Stimulated activated CD8-positive, alpha-beta memory T cell treated with anti-CD3 and anti-CD28 coated beads, Interleukin-15, amount 100 ng/mL, for 24 hours (primary cell): ENCODE measurements around the gene PTOV1.

Source experiments
- DNase-seq: peaks from one replicate; pipeline ENCODE4 v3.0.0-alpha.2; 2020; ENCODE audit warnings: low read depth

PTOV1 gene

DNA sequence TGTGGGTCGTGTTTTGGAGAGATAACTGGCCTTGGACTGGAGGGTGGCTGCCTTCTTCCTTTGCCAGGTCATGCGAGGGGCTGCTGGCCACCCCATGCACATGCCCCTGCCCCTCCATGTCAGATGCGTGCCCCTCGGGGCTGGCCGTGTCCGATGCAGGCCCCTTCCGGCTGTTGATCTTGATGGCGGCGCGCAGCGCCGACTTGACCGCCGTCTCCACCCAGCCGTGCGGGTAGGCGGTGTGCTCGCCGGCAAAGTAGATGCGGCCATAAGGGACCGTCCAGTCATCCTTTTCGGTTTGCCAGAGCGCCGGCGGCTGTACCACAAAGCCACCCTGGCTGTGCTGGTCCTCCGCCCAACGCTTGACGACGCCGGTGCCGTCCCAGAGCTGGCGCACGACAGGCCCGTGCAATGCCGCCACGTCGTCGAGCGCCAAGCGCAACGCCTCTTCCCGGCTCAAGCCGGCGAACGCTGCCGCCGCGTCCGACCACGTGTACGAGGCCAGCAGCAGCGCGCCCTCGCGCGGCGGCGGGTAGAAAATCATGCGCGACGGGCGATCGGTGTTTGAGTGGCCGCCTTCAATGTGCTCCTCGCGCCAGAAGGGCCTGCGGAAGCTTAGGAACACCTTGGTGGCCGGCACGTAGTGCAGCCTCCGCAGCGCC, 38.9 kb downstream of the PTOV1 start:
- peak; percentile 50 for DNase-seq

DNA sequence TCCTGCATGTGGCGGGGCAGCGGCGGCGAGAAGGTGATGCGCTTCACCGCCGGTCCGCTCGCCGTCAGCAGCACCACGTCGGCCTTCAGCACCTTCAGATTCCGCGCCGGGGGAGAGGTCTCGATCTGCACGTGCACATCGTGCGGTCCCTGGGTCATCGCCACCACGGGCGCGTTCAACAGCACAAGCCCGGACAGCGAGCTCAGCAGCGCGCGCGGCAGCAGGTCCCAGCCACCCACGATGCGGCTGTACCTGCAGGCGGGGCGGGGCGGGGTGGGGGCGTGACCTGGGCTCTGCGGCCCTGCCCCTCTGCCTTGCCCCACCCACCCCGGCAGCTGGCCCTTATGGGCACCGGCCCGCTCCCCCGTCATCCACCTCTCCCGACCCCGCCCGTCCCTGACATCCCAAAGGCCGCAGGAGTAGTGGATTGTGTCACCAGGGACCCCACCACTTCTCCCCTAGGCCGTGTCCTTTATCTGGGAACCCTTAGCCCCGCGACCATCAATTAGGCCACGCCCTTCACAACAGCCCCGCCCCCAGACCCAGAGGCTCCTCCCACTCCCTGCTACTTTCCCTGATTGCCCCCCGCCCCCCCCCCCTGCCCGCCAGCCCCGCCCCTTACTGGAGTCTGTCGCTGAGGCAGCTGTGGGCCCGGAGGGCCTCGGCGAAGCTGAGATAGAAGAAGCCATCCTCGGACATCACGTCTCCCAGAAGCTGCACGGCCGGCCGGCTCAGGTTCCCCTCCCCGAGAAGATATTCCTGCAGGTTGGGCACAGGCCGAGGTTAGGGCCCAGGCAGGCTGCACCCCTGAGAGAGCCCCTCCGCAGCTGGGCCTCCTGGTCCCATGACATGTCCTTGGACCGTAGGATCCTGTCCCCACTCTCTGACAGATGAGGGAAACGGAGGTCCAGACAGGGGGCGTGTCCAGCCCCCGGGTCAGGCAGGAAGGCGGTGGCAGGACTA, 39.7 kb downstream of the PTOV1 start:
- peak; percentile 42 for DNase-seq

DNA sequence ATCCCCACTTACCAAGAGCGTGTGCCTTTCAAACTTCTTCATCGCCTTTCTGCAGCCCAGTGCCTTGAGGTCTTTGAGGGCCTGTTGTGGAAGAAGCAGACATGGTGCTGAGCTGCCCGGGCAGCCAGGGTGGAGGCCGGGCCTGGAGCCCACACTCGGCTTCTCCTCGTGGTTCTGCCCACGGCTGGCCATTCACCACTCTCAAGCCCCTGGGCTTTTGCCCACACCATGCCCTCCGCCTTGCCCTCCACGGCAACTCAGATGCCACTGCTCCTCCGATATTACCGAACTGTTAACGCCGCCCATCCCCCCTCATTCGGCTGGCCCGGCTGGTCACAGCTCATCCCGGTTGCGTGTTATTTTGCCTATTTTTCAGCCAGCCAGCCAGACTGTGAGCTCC, 40.4 kb downstream of the PTOV1 start:
- DNase-seq: no peak

DNA sequence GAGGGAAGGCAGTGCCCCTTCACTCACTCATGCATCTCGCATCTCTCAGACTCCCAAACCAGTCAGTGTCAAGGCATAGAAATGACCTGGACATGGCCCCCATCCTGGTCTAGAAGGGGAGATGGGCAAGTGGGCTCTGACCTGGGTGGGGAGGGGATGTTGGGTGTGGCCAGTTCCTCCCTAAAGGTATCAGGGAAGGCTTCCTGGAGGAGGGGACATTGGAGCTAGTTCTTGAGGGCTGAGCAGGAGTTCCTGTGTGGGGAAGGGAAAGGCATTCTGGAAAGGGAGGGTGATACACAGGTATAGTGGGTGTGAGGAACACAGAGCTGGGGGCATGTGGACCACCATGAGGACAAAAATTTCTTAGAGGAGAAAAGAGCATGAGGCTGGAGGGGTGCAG, 41.8 kb downstream of the PTOV1 start:
- no peak for DNase-seq

DNA sequence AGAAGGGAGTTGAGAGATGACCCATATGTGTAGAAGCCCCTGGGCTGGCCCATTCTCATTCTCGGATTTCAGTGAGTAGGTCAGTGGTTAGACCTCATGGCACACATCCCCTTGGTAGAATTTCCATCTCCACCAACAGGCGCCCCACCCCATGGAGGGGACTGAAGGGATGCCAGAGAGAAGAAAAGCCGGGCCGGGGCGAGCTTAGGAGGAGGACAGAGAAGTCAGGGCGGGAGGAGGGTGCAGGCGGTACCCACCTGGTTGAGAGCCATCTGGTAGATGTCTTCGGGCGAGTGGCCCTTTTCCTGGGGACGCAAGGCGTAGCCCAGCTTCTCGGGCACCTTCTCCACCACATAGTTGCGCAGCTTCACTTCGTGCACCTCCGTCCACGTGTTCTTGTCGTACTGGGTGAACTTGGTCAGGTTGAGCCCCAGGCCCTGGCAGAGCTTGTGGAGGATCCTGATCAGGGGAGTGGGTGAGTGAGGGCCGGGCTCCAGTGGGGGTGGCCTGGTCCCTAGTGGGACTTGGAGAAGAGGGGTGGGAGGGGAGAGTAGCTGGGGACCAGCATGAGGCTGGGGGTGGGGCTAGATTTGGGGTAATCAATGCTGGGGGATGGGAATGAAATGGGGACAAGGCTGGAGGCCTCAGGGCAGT, 43.2 kb downstream of the PTOV1 start:
- no peak for DNase-seq

DNA sequence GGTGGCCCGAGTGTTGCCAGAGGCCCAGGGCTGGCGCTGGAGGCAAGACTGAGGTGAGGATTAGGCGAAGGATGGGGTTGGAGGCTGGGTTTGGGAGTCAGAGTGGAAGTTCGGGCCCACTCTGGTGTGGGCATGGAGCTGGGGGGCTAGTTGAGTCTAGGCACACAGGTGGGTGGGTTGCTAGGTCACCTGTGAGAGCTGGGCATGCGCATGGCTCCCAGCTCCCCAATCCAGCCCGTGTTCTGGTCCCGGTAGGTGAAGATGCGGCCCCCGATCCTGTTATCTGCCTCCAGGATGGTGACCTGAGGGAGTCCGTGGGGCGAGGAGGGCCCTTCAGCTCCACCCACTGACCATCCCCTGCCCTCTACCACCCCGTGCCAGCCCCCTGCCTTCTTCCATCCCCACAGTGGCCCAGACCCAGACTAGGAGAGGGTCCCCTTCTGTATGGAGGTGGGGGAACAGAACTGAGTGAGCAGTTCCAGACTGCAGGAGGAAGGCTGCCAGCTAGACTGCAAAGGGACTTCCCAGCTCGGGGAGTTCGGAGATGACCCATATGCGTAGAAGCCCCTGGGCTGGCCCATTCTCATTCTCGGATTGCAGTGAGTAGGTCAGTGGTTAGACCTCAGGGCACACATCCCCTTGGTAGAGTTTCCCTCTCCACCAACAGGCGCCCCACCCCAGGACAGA, 44.1 kb downstream of the PTOV1 start:
- DNase-seq: no peak

DNA sequence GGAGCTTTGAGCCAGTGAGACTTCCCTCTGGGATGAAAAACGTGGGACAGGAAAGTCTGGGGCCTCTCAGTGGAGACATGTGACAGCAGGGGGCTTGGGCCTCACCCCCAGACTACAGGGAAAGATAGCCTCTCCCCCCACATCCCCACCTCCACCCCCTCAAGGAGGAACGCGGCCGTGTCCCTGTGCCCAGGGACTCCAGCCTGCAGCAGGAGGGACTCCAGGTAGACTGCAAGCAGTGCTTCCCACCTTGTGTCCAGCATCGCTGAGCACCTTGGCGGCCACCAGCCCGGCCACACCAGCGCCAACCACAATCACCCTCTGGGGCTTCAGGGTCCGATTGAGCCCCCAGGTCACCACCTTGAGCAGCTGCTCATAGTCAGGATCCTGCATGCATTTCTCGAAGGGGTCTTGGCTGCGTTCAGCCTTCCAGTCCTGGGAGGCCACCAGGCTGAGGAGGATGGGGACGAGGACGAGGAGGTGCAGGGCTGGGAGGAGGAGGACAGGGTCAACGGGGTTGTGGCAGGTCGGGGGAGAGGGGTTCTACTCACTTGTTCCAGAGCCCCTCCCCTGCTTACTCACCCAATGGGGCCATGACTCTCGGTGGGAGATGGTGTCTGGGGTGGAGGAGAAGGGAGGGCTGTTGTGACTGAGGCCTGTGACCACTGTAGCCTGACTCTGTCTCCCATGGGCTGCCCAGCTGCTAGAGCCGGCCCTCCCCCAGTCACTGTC, 44.8 kb downstream of the PTOV1 start:
- DNase-seq: no peak

DNA sequence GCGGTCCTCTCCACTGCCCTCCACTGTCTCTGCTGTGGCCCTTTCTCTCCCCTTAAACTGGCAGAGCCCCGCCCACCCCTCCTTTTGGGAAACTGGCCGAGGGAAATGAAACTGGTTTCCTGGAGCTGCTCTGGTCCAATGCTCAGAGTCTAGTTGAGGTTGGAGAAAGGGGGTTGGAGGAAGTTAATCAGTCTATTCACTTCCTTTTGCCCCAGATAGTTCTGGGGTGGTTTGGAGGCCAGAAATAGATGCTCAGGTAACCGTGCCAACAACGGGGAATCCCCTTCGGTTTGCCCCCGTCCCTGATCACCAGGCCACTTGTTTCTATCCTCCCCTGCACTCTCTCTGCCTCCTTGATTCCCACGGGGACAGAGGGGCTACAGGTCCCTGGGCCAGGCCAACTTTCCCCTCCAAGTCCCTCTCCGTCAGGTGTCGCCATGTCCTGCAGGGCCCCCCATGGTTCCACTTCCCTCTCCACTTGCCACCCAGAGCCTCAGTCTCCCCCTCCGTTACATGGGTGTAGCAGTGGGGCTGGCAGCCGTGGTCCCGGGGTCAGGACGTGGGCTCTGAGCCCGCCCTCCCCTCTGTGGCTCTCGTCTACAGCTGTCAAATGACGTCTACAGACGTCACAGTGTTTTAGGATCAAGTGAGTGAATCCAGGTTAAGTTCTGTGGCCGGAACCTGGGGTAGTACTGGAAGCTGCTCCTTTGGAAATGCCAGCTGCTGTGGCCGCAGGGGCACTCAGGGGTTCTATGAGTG, 46.1 kb downstream of the PTOV1 start, which contains the start of gene IL4I1:
Gene IL4I1, minus strand, starts transcription at position 25 of the 759 bp plus-strand sequence. CDS start 727 bp downstream, outside the sequence.
- no peak for DNase-seq

DNA sequence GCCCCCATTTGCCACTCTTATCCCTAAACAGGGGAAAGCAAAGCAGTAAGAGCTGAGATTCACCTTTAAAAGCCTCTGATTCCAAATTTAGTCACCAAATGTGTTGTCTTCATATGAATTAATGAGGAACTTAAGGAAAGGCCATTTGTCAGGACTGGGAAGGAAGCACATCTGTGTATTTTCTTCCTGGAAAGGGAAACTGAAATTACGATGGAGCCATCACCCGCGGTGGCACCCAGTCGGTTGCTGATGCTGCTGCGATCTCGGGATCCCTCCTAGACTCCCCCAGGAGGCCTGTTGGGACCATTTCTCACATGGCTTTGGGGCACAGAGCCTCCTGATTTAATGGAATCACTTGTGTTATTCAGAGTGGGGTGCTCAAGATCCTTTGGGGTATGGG, 53.2 kb downstream of the PTOV1 start:
- DNase-seq: no peak

DNA sequence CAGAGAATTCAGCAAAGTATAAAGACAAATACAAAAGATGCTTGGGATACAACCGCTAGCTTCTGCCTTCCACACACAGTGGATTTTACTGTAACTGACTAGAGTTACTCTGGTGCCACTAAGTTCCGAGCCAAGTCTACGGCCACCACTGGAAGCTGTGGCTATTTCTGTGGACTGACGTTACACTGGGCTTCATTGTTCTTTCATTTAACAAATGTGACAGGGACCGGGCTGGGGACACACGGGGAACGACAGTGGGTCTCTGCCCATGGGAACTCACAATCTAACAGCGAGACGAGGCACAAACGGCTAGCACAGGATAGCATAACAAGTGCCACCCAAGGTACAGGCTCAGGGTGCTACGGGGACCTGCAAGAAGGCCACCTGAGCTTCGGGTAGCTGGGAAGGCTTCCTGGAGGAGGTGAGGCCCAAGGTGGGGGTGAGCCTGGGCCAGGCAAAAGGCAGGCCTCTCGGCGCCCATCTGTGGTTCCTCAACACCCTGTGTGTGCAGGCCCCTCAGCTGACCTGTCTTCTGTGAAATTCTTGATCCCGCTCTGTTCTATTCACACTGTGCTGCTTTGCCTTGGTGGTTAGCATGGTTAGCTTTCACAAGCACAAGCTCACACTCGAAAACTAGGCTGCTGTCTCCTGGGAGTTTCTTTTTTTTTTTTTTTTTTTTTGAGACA, 56.1 kb downstream of the PTOV1 start:
- no peak for DNase-seq

DNA sequence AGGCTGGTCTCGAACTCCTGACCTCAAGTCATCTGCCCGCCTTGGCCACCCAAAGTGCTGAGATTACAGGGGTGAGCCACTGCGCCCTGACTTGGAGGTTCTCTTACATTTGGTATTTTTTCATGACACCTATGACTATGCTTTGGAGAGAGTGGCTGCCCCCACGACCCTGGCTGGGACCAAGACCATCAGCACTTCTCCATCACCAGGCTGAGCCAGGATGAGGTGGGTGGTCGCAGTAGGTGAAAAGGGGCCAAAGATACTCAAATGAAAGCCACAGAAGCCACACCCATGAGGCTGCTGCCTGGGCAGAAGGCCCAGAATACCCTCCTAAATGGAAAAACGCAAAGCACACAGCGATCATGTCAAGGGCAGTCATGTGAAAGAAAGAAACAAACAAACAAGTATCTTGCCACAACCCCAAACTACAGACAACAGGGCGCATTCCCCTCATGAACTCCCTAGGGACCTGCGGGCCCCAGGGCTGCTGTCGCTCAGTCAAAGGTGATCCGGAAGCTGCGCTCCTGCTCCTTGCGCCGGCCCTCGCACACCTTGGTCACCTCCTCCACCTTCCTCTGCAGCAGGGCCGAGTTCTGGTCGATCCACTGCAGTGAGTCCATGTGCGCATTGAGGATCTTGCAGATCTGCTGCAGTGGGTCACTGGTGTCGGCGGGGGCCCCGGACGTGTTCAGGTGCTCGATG, 56.9 kb downstream of the PTOV1 start:
- DNase-seq: no peak

DNA sequence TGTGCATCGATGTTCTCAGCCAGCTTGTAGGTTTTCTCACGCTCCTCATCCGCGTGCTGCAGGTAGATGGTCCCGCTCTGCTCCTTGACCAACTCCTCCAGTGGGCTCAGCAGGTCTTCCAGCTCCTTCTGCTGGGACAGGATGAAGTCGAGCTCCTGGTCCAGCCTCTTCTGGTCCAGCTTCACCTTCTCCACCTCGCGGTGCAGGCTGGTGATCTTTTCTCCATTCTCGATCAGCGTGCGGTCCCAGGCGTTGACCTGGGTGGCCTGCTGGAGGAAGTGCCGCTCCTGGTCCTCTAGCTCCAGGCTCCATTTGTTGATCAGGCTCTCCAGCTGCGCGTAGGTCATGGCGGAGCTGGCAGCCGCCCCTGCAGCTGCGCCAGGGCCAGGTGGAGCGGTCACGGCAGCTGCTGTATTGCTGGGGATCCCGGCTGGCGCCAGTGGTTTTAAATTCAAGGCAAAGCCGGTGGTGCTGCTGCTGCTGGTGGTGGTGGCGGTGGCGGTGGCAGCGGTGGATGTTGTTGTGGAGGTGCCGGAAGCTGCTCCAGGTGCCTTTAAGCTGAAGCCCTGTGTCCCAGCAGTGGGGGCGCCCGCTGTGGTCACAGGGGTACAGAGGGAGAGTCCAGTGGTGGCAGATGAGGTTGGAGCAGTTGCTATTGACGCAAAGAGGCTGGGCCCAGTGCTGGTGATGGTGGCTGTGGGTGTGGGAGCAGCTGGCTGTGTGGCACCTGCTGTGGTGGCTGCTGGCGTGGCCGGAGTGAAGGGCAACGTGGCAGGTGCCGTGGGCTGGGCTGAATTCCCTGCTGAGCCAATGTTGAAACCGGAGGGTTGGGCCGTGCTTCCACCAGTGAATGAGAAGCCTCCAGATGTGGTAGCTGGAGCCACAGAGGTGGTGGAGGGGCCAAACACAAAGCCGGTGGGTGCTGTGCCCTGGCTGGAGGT, 57.8 kb downstream of the PTOV1 start:
- no peak for DNase-seq

DNA sequence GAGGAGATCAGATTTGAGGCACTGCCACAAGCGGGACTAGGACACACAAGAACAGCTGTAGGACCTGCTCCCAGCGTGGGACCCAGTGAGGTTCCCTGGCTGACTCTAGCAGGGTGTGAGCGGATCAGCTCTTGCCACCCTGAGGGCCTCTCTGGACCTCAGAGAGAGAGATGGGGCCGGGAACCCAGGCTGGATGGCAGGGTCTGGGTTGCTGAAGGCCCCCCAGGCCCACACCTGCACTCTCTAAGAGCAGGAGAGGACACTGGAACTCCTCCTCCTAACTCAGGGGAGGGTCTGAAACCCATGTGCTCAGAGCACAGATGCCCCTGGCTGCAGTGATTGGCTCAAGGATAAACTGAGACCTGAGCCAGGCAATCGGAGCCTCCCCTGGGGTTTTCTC, 59.2 kb downstream of the PTOV1 start:
- no peak for DNase-seq
